Neural cell (in vitro differentiated cells): Measurements from ENCODE around the gene MYF6. TPM values are rescaled to one million over a fixed set of nuclear protein-coding genes. Genes with fewer than 3 reads are reported as not detected.

Source experiments
- H2AFZ ChIP-seq: fragments of 200-600, 300-800 bp; sonication (generic), shearing (Covaris generic); 2 replicates; pipeline ENCODE4 v1.6.0; 2014; ENCODE audit warnings: low read depth, mild to moderate bottlenecking, antibody characterized with exemption, low read length, moderate library complexity
- H3F3A ChIP-seq: fragments of 200-600 bp; shearing (Covaris generic); 2 replicates; pipeline ENCODE4 v1.6.1; 2016; ENCODE audit warnings: mild to moderate bottlenecking, moderate library complexity, mixed read lengths, antibody characterized with exemption, low read length; ENCODE audit not compliant: insufficient read depth, poor library complexity, severe bottlenecking
- H3K27ac ChIP-seq: fragments of 200-600, 300-800 bp; sonication (generic), shearing (Covaris generic); 2 replicates; pipeline ENCODE4 v1.5.1; 2014; ENCODE audit warnings: mild to moderate bottlenecking, low read length, moderate library complexity
- H3K27me3 ChIP-seq: fragments of 300-800, 200-600 bp; sonication (generic), shearing (Covaris generic); 2 replicates; pipeline ENCODE4 v1.6.0; 2014; ENCODE audit warnings: mild to moderate bottlenecking, low read depth, low read length, moderate library complexity; ENCODE audit not compliant: insufficient read depth
- H3K36me3 ChIP-seq: fragments of 300-800, 200-600 bp; sonication (generic), shearing (Covaris generic); 2 replicates; pipeline ENCODE4 v1.5.1; 2014; ENCODE audit warnings: mild to moderate bottlenecking, antibody characterized with exemption, low read length, moderate library complexity; ENCODE audit not compliant: insufficient read depth
- H3K4me2 ChIP-seq: fragments of 300-800, 200-600 bp; sonication (generic), shearing (Covaris generic); 2 replicates; pipeline ENCODE4 v1.6.0; 2014; ENCODE audit warnings: mild to moderate bottlenecking, low read length
- H3K4me3 ChIP-seq: fragments of 300-800, 200-600 bp; sonication (generic), shearing (Covaris generic); 2 replicates; pipeline ENCODE4 v1.5.1; 2014; ENCODE audit warnings: mild to moderate bottlenecking, low read length, moderate library complexity
- H3K79me2 ChIP-seq: fragments of 200-600 bp; shearing (Covaris generic); replicated peaks from 2 replicates; pipeline ENCODE4 v1.6.0; 2014; ENCODE audit warnings: mild to moderate bottlenecking, low read length, moderate library complexity; ENCODE audit not compliant: insufficient read depth
- H3K9ac ChIP-seq: fragments of 300-800, 200-600 bp; sonication (generic), shearing (Covaris generic); 2 replicates; pipeline ENCODE4 v1.6.1; 2016; ENCODE audit warnings: mild to moderate bottlenecking, low read length, mixed read lengths
- H3K9me2 ChIP-seq: fragments of 200-600 bp; shearing (Covaris generic); 2 replicates; pipeline ENCODE4 v1.6.1; 2016; ENCODE audit warnings: mild to moderate bottlenecking, low read length, mixed read lengths; ENCODE audit not compliant: insufficient read depth
- H3K9me3 ChIP-seq: fragments of 200-600, 300-800 bp; sonication (generic), shearing (Covaris generic); 2 replicates; pipeline ENCODE4 v1.6.1; 2016; ENCODE audit warnings: mild to moderate bottlenecking, mixed run types, low read length, moderate library complexity, mixed read lengths
- H4K20me1 ChIP-seq: fragments of 200-600 bp; shearing (Covaris generic); 2 replicates; pipeline ENCODE4 v1.6.1; 2016; ENCODE audit warnings: mild to moderate bottlenecking, mixed run types; ENCODE audit not compliant: insufficient read depth
- CTCF ChIP-seq: fragments of 450-650 bp; IDR thresholded peaks from 2 replicates; pipeline ENCODE4 v1.5.1; 2014; ENCODE audit warnings: antibody characterized with exemption, mild to moderate bottlenecking, moderate library complexity; ENCODE audit not compliant: poor library complexity, severe bottlenecking
- EP300 ChIP-seq: fragments of 450-650 bp; conservative IDR thresholded peaks from 2 replicates; pipeline ENCODE4 v1.6.1; 2014; ENCODE audit warnings: antibody characterized with exemption, mild to moderate bottlenecking, moderate library complexity; ENCODE audit not compliant: poor library complexity, severe bottlenecking
- EZH2 ChIP-seq: fragments of 200-600, 300-800 bp; shearing (Covaris generic), sonication (generic); IDR thresholded peaks from 2 replicates; pipeline ENCODE4 v1.6.1; 2014; ENCODE audit warnings: antibody characterized with exemption, low read length, borderline replicate concordance, mild to moderate bottlenecking; ENCODE audit not compliant: insufficient read depth, poor library complexity, severe bottlenecking
- MXI1 ChIP-seq: fragments of 450-650 bp; conservative IDR thresholded peaks from 2 replicates; pipeline ENCODE4 v1.6.1; 2014; ENCODE audit warnings: antibody characterized with exemption, mild to moderate bottlenecking; ENCODE audit not compliant: poor library complexity, severe bottlenecking
- POLR2AphosphoS5 ChIP-seq: IDR thresholded peaks from 2 replicates; pipeline ENCODE4 v1.6.1; 2012
- RAD21 ChIP-seq: fragments of 450-650 bp; conservative IDR thresholded peaks from 2 replicates; pipeline ENCODE4 v1.6.1; 2014; ENCODE audit warnings: antibody characterized with exemption, mild to moderate bottlenecking, moderate library complexity
- REST ChIP-seq: IDR thresholded peaks from 2 replicates; pipeline ENCODE4 v1.6.1; 2012; ENCODE audit warnings: borderline replicate concordance
- SMC3 ChIP-seq: fragments of 450-650 bp; conservative IDR thresholded peaks from 2 replicates; pipeline ENCODE4 v1.6.1; 2014; ENCODE audit warnings: antibody characterized with exemption, mild to moderate bottlenecking, moderate library complexity; ENCODE audit not compliant: poor library complexity
- TAF1 ChIP-seq: IDR thresholded peaks from 2 replicates; pipeline ENCODE4 v1.6.1; 2012; ENCODE audit warnings: low read depth
- polyA plus RNA-seq: library from polyadenylated mRNA; depleted of rRNA; stranded (reverse); fragments of >200 nt; gene quantifications from 2 replicates; pipeline ENCODE4 v1.2.3, GENCODE V29; 2014

MYF6 gene
- polyA plus RNA-seq, 1 donor from 2014 or later: not detected

- Histone ChIP-seq H2AFZ (no peak overlapping the region), H4K20me1 (no peaks in the 10 kb centered on the region), H3F3A (no peaks in the 10 kb centered on the region), H3K79me2 (no peaks in the 10 kb centered on the region), H3K27me3 (no peaks in the 10 kb centered on the region), H3K9me3 (no peaks in the 10 kb centered on the region), H3K9ac (no peak overlapping the region), H3K27ac (no peak overlapping the region), H3K36me3 (no peaks in the 10 kb centered on the region), H3K9me2 (no peaks in the 10 kb centered on the region), H3K4me3 (no peak overlapping the region), H3K4me2 (no peak overlapping the region)
- TF ChIP-seq MXI1 (no peak), TAF1 (no peak), REST (no peak), POLR2AphosphoS5 (no peak), SMC3 (no peak), EZH2 (no peak), CTCF (no peak), RAD21 (no peak), EP300 (no peak)
Observed at GRCh38 chr12:80692114-80692513, 15.3 kb upstream of the MYF6 start.

GRCh38 chr12:80697270-80697887 is 10.1 kb upstream of the MYF6 start:
- no peak overlapping the region for H3K9ac ChIP-seq
- no peaks in the 10 kb centered on the region for H3K27me3 ChIP-seq
- no peaks in the 10 kb centered on the region for H3F3A ChIP-seq
- H2AFZ ChIP-seq: no peak overlapping the region
- no peaks in the 10 kb centered on the region for H3K79me2 ChIP-seq
- TF ChIP-seq EP300 (no peak), REST (no peak), TAF1 (no peak), RAD21 (no peak), MXI1 (no peak), CTCF (no peak), SMC3 (no peak), EZH2 (no peak), POLR2AphosphoS5 (no peak)
- no peaks in the 10 kb centered on the region for H3K36me3 ChIP-seq
- no peak overlapping the region for H3K27ac ChIP-seq
- H3K4me3 ChIP-seq: no peak overlapping the region
- H3K9me2 ChIP-seq: no peaks in the 10 kb centered on the region
- no peaks in the 10 kb centered on the region for H3K9me3 ChIP-seq
- H4K20me1 ChIP-seq: no peaks in the 10 kb centered on the region
- H3K4me2 ChIP-seq: no peak overlapping the region
